ENCODE measurements around the gene PLEKHH2. TPM values are rescaled to one million over a fixed set of nuclear protein-coding genes. Genes with fewer than 3 reads are reported as not detected.
"Not testable (repeated sequence)": the region's sequence is repeated elsewhere in the genome, so short reads cannot be mapped to it uniquely, and the experiment has no call there.

PLEKHH2 gene
- total and polyA plus RNA-seq, 7 donors: 0.69 to 83.1 (median 35.3) TPM

DNA sequence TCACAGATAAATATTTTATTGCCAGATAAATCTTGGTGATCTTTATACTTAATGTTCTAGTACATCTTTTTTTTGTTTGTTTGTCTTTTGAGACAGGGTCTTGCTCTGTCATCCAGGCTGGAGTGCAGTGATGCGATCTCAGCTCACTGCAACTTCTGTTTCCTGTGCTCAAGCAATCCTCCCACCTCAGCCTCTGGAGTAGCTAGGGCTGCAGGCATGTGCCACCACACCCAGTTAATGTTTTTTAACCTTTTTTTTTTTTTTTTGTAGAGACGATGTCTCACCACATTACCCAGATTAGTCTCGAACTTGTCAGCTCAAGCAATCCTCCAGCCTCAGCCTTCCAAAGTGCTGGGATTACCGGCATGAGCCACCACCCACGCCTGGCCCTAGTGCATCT lies 48.3 kb downstream of the PLEKHH2 start:
- no peak for TF ChIP-seq EP300 (IDR thresholded peaks at IDR 0.05)
- TF ChIP-seq, protein P1, sequence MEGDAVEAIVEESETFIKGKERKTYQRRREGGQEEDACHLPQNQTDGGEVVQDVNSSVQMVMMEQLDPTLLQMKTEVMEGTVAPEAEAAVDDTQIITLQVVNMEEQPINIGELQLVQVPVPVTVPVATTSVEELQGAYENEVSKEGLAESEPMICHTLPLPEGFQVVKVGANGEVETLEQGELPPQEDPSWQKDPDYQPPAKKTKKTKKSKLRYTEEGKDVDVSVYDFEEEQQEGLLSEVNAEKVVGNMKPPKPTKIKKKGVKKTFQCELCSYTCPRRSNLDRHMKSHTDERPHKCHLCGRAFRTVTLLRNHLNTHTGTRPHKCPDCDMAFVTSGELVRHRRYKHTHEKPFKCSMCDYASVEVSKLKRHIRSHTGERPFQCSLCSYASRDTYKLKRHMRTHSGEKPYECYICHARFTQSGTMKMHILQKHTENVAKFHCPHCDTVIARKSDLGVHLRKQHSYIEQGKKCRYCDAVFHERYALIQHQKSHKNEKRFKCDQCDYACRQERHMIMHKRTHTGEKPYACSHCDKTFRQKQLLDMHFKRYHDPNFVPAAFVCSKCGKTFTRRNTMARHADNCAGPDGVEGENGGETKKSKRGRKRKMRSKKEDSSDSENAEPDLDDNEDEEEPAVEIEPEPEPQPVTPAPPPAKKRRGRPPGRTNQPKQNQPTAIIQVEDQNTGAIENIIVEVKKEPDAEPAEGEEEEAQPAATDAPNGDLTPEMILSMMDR (IDR thresholded peaks at IDR 0.05): no peak
- no peak for TF ChIP-seq POLR2AphosphoS5 (IDR thresholded peaks at IDR 0.05)
- no peak for TF ChIP-seq POLR2A (IDR thresholded peaks at IDR 0.05)
- Histone ChIP-seq H3K27me3 (no peaks in the 10 kb centered on the region), H3K36me3 (no peaks in the 10 kb centered on the region), H3K27ac (no peak overlapping the region), H3K4me1 (peaks cover 0 to 12% (median 2%) of the 10 kb centered on the region in 4 donors), H3K9me3 (no peaks in the 10 kb centered on the region), H3K4me3 (no peak overlapping the region)
- intact Hi-C loops (cut with DNase I): no loop called here
- WGBS, 2 donors: 55 to 62% methylated on average over 5 of the region's 5 CpGs
- no peak for DNase-seq

DNA sequence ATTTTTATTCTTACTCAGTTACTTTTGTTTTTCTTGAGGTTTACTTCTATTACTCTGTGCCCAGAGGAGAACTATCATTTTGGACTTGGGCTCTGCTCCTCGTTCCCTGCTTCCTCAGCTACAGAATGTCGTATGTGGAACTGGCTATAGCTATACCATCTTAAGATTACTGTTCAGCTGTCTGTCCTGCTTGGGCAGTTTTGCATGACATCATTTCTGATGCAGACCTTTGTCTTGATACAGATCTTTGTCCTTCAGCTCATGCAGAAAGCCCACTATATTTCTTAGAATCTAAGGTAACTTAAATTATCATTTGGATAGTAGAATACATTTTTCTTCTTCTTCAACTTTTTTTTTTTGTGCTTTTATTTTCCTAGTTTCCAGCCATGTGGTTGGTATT lies 52.9 kb downstream of the PLEKHH2 start:
- intact Hi-C loops (cut with DNase I): no loop called here
- peaks cover 0 to 3% (median 0%) of the 10 kb centered on the region in 4 donors for H3K4me1 ChIP-seq
- no peak for TF ChIP-seq EP300 (IDR thresholded peaks at IDR 0.05)
- TF ChIP-seq POLR2AphosphoS5 (IDR thresholded peaks at IDR 0.05): no peak
- TF ChIP-seq, protein P1 (IDR thresholded peaks at IDR 0.05): no peak
- no peak for TF ChIP-seq POLR2A (IDR thresholded peaks at IDR 0.05)
- no peak overlapping the region for H3K27ac ChIP-seq
- H3K4me3 ChIP-seq: no peak overlapping the region
- DNase-seq: no peak
- no peaks in the 10 kb centered on the region for H3K9me3 ChIP-seq
- WGBS, 2 donors: 69 to 81% methylated on average over 2 of the region's 2 CpGs
- no peaks in the 10 kb centered on the region for H3K36me3 ChIP-seq
- no peaks in the 10 kb centered on the region for H3K27me3 ChIP-seq

DNA sequence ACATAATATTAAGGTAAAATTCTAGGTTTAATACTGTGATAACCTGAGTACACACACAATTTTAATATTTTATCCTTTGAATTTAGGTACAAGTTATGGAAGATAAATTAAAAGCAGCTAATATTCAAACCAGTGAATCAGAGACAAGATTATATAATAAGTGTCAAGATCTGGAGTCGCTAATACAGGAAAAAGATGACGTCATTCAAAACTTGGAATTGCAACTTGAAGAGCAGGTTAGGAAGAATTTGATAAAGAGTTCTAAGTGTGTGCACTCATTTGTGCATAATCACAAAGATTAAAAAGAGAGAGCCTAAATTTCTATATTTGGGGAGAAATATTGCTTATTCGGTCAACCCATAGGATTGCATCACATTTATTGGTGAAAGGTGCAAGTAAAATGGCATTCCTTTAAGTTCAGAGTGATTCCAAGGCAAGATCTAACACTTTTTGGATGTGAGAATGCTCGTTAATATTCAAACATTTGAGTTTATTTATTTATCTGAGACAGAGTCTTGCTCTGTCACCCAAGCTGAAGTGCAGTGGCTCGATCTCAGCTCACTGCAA lies 55.5 kb downstream of the PLEKHH2 start:
- DNase-seq: no peak
- Histone ChIP-seq H3K36me3 (no peaks in the 10 kb centered on the region), H3K4me1 (peaks cover 0 to 7% (median 0%) of the 10 kb centered on the region in 4 donors), H3K27ac (no peak overlapping the region), H3K27me3 (no peaks in the 10 kb centered on the region), H3K4me3 (no peak overlapping the region), H3K9me3 (no peaks in the 10 kb centered on the region)
- TF ChIP-seq EP300 (IDR thresholded peaks at IDR 0.05) (no peak), POLR2AphosphoS5 (IDR thresholded peaks at IDR 0.05) (no peak), POLR2A (IDR thresholded peaks at IDR 0.05) (no peak)
- TF ChIP-seq, protein P1 (IDR thresholded peaks at IDR 0.05): no peak
- intact Hi-C loops (cut with DNase I): no loop called here
- whole genome bisulfite sequencing, 2 donors: 87 to 90% methylated on average over 5 of the region's 5 CpGs

DNA sequence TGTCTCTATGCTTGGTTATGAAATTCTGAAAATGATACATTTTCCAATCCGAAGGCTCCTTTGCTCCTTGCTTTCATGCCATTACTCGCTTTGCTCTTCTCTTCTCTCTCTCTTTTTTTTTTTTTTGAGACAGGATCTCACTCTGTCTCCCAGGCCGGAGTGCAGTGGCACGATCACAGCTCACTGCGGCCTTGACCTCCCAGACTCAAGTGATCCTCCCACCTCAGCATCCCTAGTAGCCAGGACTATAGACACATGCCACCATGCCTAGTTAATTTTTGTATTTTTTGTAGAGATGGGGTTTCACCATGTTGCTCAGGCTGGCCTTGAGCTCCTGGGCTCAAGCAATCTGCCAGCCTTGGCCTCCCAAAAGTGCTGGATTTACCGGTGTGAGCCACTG lies 61.1 kb downstream of the PLEKHH2 start:
- H3K27ac ChIP-seq; H3K4me1 ChIP-seq; H3K4me3 ChIP-seq; DNase-seq; H3K27me3 ChIP-seq; intact Hi-C loops (cut with DNase I); H3K9me3 ChIP-seq: not testable (repeated sequence)
- 88 to 93% methylated on average over 6 of the region's 6 CpGs for WGBS, 2 donors
- peaks cover 0 to 21% (median 0%) of the 10 kb centered on the region in 4 donors for H3K36me3 ChIP-seq

DNA sequence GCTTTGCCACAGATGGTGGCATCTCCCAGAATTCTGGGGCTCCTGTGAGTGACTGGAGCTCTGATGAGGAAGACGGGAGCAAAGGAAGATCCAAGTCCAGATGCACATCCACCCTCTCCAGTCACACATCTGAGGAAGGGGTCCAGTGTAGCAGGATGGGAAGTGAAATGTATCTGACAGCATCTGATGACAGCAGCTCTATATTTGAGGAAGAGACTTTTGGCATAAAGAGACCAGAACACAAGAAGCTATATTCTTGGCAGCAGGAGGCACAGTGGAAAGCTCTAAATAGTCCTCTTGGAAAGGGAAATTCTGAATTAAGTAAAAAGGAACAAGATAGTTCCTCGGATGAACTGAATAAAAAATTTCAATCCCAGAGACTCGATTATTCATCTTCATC lies 62.7 kb downstream of the PLEKHH2 start:
- intact Hi-C loops (cut with DNase I): no loop called here
- no peaks in the 10 kb centered on the region for H3K27me3 ChIP-seq
- H3K9me3 ChIP-seq: no peaks in the 10 kb centered on the region
- peaks cover 0 to 7% (median 0%) of the 10 kb centered on the region in 4 donors for H3K4me1 ChIP-seq
- peaks cover 0 to 21% (median 0%) of the 10 kb centered on the region in 4 donors for H3K36me3 ChIP-seq
- no peak overlapping the region for H3K4me3 ChIP-seq
- 82 to 86% methylated on average over 3 of the region's 3 CpGs for WGBS, 2 donors
- no peak overlapping the region for H3K27ac ChIP-seq
- TF ChIP-seq POLR2A (IDR thresholded peaks at IDR 0.05) (no peak), EP300 (IDR thresholded peaks at IDR 0.05) (no peak), POLR2AphosphoS5 (IDR thresholded peaks at IDR 0.05) (no peak)
- TF ChIP-seq, protein P1 (IDR thresholded peaks at IDR 0.05): no peak
- DNase-seq: no peak
